ENCODE results near the gene PADI1. TPM values are rescaled to one million over a fixed set of nuclear protein-coding genes. Genes with fewer than 3 reads are reported as not detected.

PADI1 gene
- total and polyA plus RNA-seq, 2 of the 8 experiments (the other 6 are each of a cell fraction or from before 2014, with no cell fraction given), result 0.20 to 0.30 TPM

- no peak overlapping the region for H3K56ac ChIP-seq (replicated peaks; ENCODE audit: insufficient read length, low read depth, low read length)
- H3K4me1 ChIP-seq (replicated peaks in 1 of 4; ENCODE audit: control insufficient read depth in 3 of 4, insufficient read depth in 4 of 4, low read length in 3 of 4), result no peaks in the 10 kb centered on the region; a peak in 1 of 7 replicates
- H4K20me1 ChIP-seq (replicated peaks in 1 of 2; ENCODE audit: control insufficient read depth in 1 of 2, insufficient read depth in 2 of 2, low read length in 2 of 2), result no peaks in the 10 kb centered on the region
- H3K79me2 ChIP-seq (ENCODE audit: control insufficient read depth in 1 of 2, insufficient read depth in 2 of 2, low read length in 2 of 2), result no peaks in the 10 kb centered on the region
- H4K8ac ChIP-seq (ENCODE audit: extremely low read depth, insufficient read depth, low read length), result no peak overlapping the region
- no peak overlapping the region for H3K4me3 ChIP-seq (ENCODE audit: extremely low read depth in 1 of 4, insufficient read depth in 2 of 4, low read depth in 3 of 4, low read length in 4 of 4)
- no peak overlapping the region for H3K9ac ChIP-seq (replicated peaks in 1 of 4; ENCODE audit: extremely low read depth in 1 of 4, low read depth in 3 of 4, low read length in 3 of 4)
- no peak overlapping the region for H2AFZ ChIP-seq (ENCODE audit: low read length)
- H2BK20ac ChIP-seq (ENCODE audit: low read length), result no peak overlapping the region
- H2BK12ac ChIP-seq (ENCODE audit: low read depth, low read length), result no peak overlapping the region
- TF ChIP-seq ASH2L (IDR thresholded peaks at IDR 0.05; ENCODE audit: low read length), result no peak
- no peak for TF ChIP-seq GABPA (IDR thresholded peaks at IDR 0.05; ENCODE audit: borderline replicate concordance, insufficient read depth, low read length)
- no peak for TF ChIP-seq CTCF (IDR thresholded peaks at IDR 0.05; ENCODE audit: control extremely low read depth in 1 of 3, insufficient read depth in 1 of 3, low read depth in 1 of 3, low read length in 3 of 3)
- TF ChIP-seq POU5F1 (IDR thresholded peaks at IDR 0.05; ENCODE audit: low read depth, low read length), result no peak
- TF ChIP-seq ZNF274 (IDR thresholded peaks at IDR 0.05; ENCODE audit: borderline replicate concordance, extremely low read depth, low read length), result no peak
- no peak for TF ChIP-seq TCF12 (IDR thresholded peaks at IDR 0.05; ENCODE audit: low read depth, low read length)
- TF ChIP-seq CBX8 (IDR thresholded peaks at IDR 0.05; ENCODE audit: borderline replicate concordance, low read depth, low read length), result no peak
- no peak for TF ChIP-seq RXRA (IDR thresholded peaks at IDR 0.05; ENCODE audit: insufficient read depth, low read depth, low read length)
- H3K4me2 ChIP-seq (ENCODE audit: insufficient read depth in 1 of 2, low read depth in 2 of 2, low read length in 2 of 2), result no peak overlapping the region
- no peak overlapping the region for H2AK5ac ChIP-seq (ENCODE audit: low read depth, low read length)
- no peak for FAIRE-seq
- no peak overlapping the region for H4K91ac ChIP-seq (replicated peaks; ENCODE audit: insufficient read length, low read length)
- H2BK120ac ChIP-seq (replicated peaks; ENCODE audit: low read depth, low read length), result no peak overlapping the region
- 89% methylated on average over 5 of the region's 5 CpGs; no CpG with 5 or more reads in 1 of the 2 experiments for WGBS, 2 experiments (ENCODE audit: extremely low coverage in 1 of 2, insufficient coverage in 1 of 2, insufficient read length in 1 of 2, insufficient replicate concordance in 2 of 2, low coverage in 1 of 2, low lambda C conversion rate in 2 of 2, missing lambda C conversion rate in 1 of 2)
- no peak overlapping the region for H2BK15ac ChIP-seq (ENCODE audit: low read length)
- no peak overlapping the region for H4K5ac ChIP-seq (ENCODE audit: insufficient read length, low read depth, low read length)
- H2BK5ac ChIP-seq (ENCODE audit: low read depth, low read length), result no peak overlapping the region; the same call in 1 of the 2 replicates
- no peaks in the 10 kb centered on the region for H3K36me3 ChIP-seq (ENCODE audit: control insufficient read depth in 2 of 4, insufficient read depth in 4 of 4, low read length in 3 of 4)
- ChIA-PET POLR2A (ENCODE audit: partially characterized antibody) (no interaction called here), CTCF (ENCODE audit: partially characterized antibody) (interaction anchor here (1.0 to 3.7 kb wide), 5 partner anchors 13 to 61 kb away, joined by 3 to 19 read pairs (median 4); partner anchors contain the start of gene PADI3)
- H3K23me2 ChIP-seq (ENCODE audit: low read depth, low read length), result no peaks in the 10 kb centered on the region; the same call in 1 of the 2 replicates
- H3K27me3 ChIP-seq (replicated peaks in 1 of 4; ENCODE audit: control insufficient read depth in 3 of 4, extremely low read depth in 1 of 4, insufficient read depth in 3 of 4, low read length in 3 of 4), result peaks cover 0 to 2% (median 0%) of the 10 kb centered on the region in 4 experiments; a peak in 1 of 7 replicates
- H3K14ac ChIP-seq (ENCODE audit: insufficient read length), result no peak overlapping the region
- H3K23ac ChIP-seq (ENCODE audit: insufficient read length), result no peak overlapping the region
- H3K27ac ChIP-seq (ENCODE audit: low read depth, low read length), result no peak overlapping the region
- no peaks in the 10 kb centered on the region for H3K79me1 ChIP-seq (ENCODE audit: low read depth, low read length)
- H3K9me3 ChIP-seq (ENCODE audit: insufficient read depth in 2 of 2, low read depth in 1 of 2, low read length in 1 of 2), result no peaks in the 10 kb centered on the region
- H3K18ac ChIP-seq (ENCODE audit: extremely low read depth, low read length), result no peak overlapping the region
- DNase-seq (ENCODE audit: low read depth in 1 of 2, low spot score in 2 of 2), result no peak
- H3K4ac ChIP-seq (replicated peaks; ENCODE audit: insufficient read length, low read depth, low read length), result no peak overlapping the region
These were observed 55.8 kb downstream of the PADI1 start for GRCh38 chr1:17260738-17261137.
